Breast epithelium (tissue), 3 donors: ENCODE measurements around the gene MAN1C1.

Source experiments
- CTCF ChIP-seq, 3 donors: fragments of 450-650 bp; IDR thresholded peaks; one replicate each; pipeline ENCODE4 v1.5.1; 2016 to 2017; ENCODE audit warnings: antibody characterized with exemption in 3 of 3, mild to moderate bottlenecking in 3 of 3, moderate library complexity in 3 of 3
- POLR2A ChIP-seq: fragments of 450-650 bp; IDR thresholded peaks from one replicate; pipeline ENCODE4 v1.6.1; 2016; ENCODE audit warnings: antibody characterized with exemption, mild to moderate bottlenecking, moderate library complexity

- no peak for TF ChIP-seq POLR2A
- no peak for TF ChIP-seq CTCF (IDR thresholded peaks at IDR 0.05)
Observed at GRCh38 chr1:25740071-25740470, 123.5 kb downstream of the MAN1C1 start.
